Ovary (tissue), 3 donors: ENCODE results near the gene YBX2.
"Not testable (repeated sequence)": the region's sequence is repeated elsewhere in the genome, so short reads cannot be mapped to it uniquely, and the experiment has no call there.

Experiments used
- POLR2A ChIP-seq: fragments of 450-650 bp; IDR thresholded peaks from one replicate; pipeline ENCODE4 v1.6.1; 2017; ENCODE audit warnings: antibody characterized with exemption, mild to moderate bottlenecking, moderate library complexity
- TF ChIP-seq, protein P1 (sequence below), 3 donors: fragments of 450-650 bp in 2 of 3; fragments of 200-600 bp in 1 of 3; IDR thresholded peaks; one replicate each; pipeline versions ENCODE4 v1.5.1 to v1.8.0; 2016 to 2022; ENCODE audit warnings: antibody characterized with exemption in 3 of 3, mild to moderate bottlenecking in 1 of 3
- donor health status: DM: no; HTN: no; CAD: no.

DNA sequence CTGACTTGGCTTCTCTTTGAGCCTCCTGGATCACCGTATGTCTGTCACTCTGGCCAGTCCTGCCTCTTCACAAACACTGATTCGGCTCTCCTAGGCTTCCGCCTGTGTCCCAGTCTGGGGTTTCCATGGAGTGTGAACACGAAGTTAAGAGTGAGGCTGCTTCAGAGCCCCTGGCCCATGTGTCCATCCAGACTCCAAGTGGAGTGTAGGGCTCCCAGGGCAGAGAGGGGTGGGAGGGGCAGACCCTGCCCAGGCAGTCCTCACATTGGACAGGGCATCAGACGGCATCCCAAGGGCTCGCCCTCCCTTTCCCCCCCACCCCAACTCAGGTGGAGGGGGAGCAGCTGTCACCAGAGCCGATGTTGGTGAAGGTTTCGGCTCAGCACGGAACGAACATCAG lies 50.6 kb downstream of the YBX2 start:
- TF ChIP-seq, protein P1, sequence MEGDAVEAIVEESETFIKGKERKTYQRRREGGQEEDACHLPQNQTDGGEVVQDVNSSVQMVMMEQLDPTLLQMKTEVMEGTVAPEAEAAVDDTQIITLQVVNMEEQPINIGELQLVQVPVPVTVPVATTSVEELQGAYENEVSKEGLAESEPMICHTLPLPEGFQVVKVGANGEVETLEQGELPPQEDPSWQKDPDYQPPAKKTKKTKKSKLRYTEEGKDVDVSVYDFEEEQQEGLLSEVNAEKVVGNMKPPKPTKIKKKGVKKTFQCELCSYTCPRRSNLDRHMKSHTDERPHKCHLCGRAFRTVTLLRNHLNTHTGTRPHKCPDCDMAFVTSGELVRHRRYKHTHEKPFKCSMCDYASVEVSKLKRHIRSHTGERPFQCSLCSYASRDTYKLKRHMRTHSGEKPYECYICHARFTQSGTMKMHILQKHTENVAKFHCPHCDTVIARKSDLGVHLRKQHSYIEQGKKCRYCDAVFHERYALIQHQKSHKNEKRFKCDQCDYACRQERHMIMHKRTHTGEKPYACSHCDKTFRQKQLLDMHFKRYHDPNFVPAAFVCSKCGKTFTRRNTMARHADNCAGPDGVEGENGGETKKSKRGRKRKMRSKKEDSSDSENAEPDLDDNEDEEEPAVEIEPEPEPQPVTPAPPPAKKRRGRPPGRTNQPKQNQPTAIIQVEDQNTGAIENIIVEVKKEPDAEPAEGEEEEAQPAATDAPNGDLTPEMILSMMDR (IDR thresholded peaks at IDR 0.05) = not testable (repeated sequence)
- TF ChIP-seq POLR2A = not testable (repeated sequence)
